ENCODE results near the gene CAMSAP2.

The CAMSAP2 gene

GRCh38 chr1:200846398-200846797, 107.7 kb downstream of the CAMSAP2 start:
- DNase-seq (ENCODE audit: low read depth) = no peak

- no peak for DNase-seq (ENCODE audit: low read depth)
These were observed 110.7 kb downstream of the CAMSAP2 start for GRCh38 chr1:200849430-200849829.

- DNase-seq (ENCODE audit: low read depth) = no peak
These were observed 111.9 kb downstream of the CAMSAP2 start for GRCh38 chr1:200850554-200850953.

GRCh38 chr1:200856716-200857357, 118.1 kb downstream of the CAMSAP2 start:
- no peak for DNase-seq (ENCODE audit: low read depth)

- DNase-seq (ENCODE audit: low read depth) = no peak
These were observed 119.1 kb downstream of the CAMSAP2 start for GRCh38 chr1:200857804-200858203.

- no peak for DNase-seq (ENCODE audit: low read depth)
These were observed 123.4 kb downstream of the CAMSAP2 start for GRCh38 chr1:200861937-200862647.

GRCh38 chr1:200862713-200863415, 124.2 kb downstream of the CAMSAP2 start:
- DNase-seq (ENCODE audit: low read depth) = no peak

- DNase-seq (ENCODE audit: low read depth) = no peak
These were observed 127.4 kb downstream of the CAMSAP2 start for GRCh38 chr1:200866116-200866515.

GRCh38 chr1:200866521-200866920, 127.8 kb downstream of the CAMSAP2 start:
- DNase-seq (ENCODE audit: low read depth) = no peak

GRCh38 chr1:200867018-200867811, 128.5 kb downstream of the CAMSAP2 start:
- DNase-seq (ENCODE audit: low read depth) = no peak

GRCh38 chr1:200869376-200869752, 130.7 kb downstream of the CAMSAP2 start:
- no peak for DNase-seq (ENCODE audit: low read depth)

- DNase-seq (ENCODE audit: low read depth) = no peak
These were observed 131.2 kb downstream of the CAMSAP2 start for GRCh38 chr1:200869753-200870391.

- no peak for DNase-seq (ENCODE audit: low read depth)
These were observed 133.9 kb downstream of the CAMSAP2 start, which contains the start of gene GPR25 for GRCh38 chr1:200872446-200873115. Gene GPR25, plus strand, starts transcription at chr1:200872981. Its CDS starts 57 bp downstream, at chr1:200873038.

GRCh38 chr1:200873116-200873670, 134.5 kb downstream of the CAMSAP2 start:
- DNase-seq (ENCODE audit: low read depth) = no peak

- no peak for DNase-seq (ENCODE audit: low read depth)
These were observed 135.1 kb downstream of the CAMSAP2 start for GRCh38 chr1:200873671-200874397.

- no peak for DNase-seq (ENCODE audit: low read depth)
These were observed 136.0 kb downstream of the CAMSAP2 start for GRCh38 chr1:200874694-200875093.

GRCh38 chr1:200875416-200875815, 136.7 kb downstream of the CAMSAP2 start:
- no peak for DNase-seq (ENCODE audit: low read depth)

GRCh38 chr1:200877010-200877409, 138.3 kb downstream of the CAMSAP2 start:
- no peak for DNase-seq (ENCODE audit: low read depth)

GRCh38 chr1:200877839-200878551, 139.3 kb downstream of the CAMSAP2 start:
- no peak for DNase-seq (ENCODE audit: low read depth)
